Measurements from ENCODE around the gene GPR25.
A peak's percentile ranks its signal among the peaks of the same experiment; 100 is the strongest.

DNA sequence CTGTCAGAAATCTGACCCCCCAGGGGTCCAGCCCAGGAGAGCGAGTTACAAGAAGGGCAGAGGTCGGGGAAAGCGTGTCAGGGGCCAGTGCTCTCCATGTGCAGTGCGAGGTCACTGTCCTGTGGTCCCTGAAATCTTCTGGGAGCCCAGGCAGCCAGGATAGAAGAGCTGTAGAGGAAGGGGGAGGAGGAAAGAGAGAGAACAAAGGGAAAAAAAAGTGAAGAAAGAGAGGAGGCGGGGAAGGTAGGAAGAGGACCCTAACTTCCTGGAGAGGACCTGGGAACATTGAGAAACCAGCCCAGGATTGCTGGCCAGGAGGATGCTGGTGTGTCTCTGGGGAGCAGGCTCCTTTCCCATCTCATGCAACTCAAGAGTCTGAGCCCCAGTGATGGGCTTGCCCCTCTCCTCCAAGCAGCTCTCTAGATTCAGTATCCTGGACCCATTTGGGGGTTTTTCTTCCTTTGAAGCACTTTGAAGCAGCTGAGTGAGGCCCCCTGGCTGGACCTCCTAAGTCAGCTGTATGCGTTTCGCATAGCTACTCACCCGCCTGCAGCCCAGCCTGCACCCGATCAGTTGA is 15.1 kb downstream of the GPR25 start:
- TF ChIP-seq POLR2AphosphoS5 (IDR thresholded peaks at IDR 0.05; ENCODE audit: low read length) (no peak), POLR2A (IDR thresholded peaks at IDR 0.05; ENCODE audit: low read depth, low read length) (no peak), CTCF (IDR thresholded peaks at IDR 0.05 in 2 of 3, conservative IDR thresholded peaks at IDR 0.05 in 1 of 3; ENCODE audit: control insufficient read depth in 2 of 3, extremely low read depth in 1 of 3, insufficient read depth in 1 of 3, low read depth in 3 of 3, low read length in 3 of 3) (peak in 1 of 3 experiments; percentile 5; a peak in 1 of 6 replicates), NR2C2 (IDR thresholded peaks at IDR 0.05; ENCODE audit: borderline replicate concordance, control insufficient read depth, insufficient read length, low read depth) (no peak), EP300 (IDR thresholded peaks at IDR 0.05; ENCODE audit: borderline replicate concordance in 1 of 2, control insufficient read depth in 1 of 2, low read depth in 2 of 2, low read length in 2 of 2) (no peak), TCF7 (IDR thresholded peaks at IDR 0.05; ENCODE audit: borderline replicate concordance) (no peak), RBBP5 (conservative IDR thresholded peaks at IDR 0.05) (no peak), CHD1 (IDR thresholded peaks at IDR 0.05; ENCODE audit: low read depth, low read length) (0 out of 2 replicates have a peak, but pooled peaks have one; percentile 68), BCLAF1 (IDR thresholded peaks at IDR 0.05) (no peak), MYC (IDR thresholded peaks at IDR 0.05; ENCODE audit: insufficient read depth, insufficient read length, insufficient replicate concordance, low read length, severe bottlenecking) (no peak), GABPA (IDR thresholded peaks at IDR 0.05; ENCODE audit: low read depth) (no peak), ZNF24 (IDR thresholded peaks at IDR 0.05) (no peak)
- TF ChIP-seq, protein P1, sequence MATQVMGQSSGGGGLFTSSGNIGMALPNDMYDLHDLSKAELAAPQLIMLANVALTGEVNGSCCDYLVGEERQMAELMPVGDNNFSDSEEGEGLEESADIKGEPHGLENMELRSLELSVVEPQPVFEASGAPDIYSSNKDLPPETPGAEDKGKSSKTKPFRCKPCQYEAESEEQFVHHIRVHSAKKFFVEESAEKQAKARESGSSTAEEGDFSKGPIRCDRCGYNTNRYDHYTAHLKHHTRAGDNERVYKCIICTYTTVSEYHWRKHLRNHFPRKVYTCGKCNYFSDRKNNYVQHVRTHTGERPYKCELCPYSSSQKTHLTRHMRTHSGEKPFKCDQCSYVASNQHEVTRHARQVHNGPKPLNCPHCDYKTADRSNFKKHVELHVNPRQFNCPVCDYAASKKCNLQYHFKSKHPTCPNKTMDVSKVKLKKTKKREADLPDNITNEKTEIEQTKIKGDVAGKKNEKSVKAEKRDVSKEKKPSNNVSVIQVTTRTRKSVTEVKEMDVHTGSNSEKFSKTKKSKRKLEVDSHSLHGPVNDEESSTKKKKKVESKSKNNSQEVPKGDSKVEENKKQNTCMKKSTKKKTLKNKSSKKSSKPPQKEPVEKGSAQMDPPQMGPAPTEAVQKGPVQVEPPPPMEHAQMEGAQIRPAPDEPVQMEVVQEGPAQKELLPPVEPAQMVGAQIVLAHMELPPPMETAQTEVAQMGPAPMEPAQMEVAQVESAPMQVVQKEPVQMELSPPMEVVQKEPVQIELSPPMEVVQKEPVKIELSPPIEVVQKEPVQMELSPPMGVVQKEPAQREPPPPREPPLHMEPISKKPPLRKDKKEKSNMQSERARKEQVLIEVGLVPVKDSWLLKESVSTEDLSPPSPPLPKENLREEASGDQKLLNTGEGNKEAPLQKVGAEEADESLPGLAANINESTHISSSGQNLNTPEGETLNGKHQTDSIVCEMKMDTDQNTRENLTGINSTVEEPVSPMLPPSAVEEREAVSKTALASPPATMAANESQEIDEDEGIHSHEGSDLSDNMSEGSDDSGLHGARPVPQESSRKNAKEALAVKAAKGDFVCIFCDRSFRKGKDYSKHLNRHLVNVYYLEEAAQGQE (IDR thresholded peaks at IDR 0.05; ENCODE audit: low read depth, low read length) = no peak
